DMS 273 (cell line): ENCODE results near the gene CDH23.

Experiments
- DNase-seq: peaks from one replicate; lab custom pipeline; 2025; ENCODE audit not compliant: unreplicated experiment; lab: John Stamatoyannopoulos, UW

Gene CDH23

DNA sequence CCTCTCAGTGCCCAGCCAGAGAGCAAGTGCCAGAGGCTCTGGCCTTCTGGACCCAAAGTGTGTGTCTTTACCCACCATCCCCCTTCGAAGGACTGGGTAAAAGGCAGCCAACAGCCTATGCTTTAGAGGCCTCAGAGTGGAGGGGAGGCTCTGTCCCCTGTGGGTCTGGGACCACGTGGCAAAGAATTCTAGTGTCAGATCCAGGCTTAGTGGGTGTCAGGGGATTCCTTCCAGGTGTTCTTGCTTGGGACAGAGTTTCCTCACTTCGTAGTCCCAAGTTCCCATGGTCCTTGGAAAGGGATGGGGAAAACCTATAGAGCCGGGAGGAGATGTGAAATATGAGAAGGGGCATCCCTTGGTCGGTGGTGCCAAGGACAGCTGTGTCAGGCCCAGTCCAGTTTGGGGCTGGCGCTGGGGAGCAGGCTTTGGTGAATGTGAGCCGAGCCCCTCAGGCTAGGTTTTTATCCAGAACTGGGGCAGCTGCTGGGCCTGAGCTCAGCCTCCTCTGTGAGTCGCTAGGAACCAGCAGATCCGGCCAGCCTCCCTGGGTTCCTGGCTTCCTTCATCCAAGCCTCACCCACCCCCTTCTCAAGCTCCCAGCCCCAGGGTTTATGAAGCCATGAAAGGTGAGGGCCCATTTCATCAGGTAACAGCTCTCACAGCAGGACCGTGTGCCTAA, 251.7 kb downstream of the CDH23 start:
- peak; percentile 47 for DNase-seq

DNA sequence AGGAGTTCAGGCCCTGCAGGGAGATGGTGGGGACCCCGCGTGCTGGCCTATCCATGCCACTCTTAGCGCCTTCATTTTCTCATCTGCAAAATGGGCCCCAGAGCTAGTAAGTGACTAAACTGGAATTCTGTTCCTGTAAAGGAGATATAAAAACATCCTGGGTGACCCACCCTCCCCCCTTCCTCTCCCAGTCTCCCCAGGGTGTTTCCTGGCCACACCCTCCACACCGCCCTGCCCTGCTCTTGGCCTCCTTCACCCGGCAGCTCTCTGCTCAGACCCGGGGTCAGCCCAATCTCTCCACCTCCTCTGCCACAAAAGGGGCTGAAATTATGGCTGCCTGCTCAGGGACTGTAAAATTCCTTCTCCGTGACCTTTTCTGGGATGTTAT, 252.2 kb downstream of the CDH23 start:
- no peak for DNase-seq

GRCh38 chr10:71649631-71650030, 252.9 kb downstream of the CDH23 start:
- DNase-seq = no peak

DNA sequence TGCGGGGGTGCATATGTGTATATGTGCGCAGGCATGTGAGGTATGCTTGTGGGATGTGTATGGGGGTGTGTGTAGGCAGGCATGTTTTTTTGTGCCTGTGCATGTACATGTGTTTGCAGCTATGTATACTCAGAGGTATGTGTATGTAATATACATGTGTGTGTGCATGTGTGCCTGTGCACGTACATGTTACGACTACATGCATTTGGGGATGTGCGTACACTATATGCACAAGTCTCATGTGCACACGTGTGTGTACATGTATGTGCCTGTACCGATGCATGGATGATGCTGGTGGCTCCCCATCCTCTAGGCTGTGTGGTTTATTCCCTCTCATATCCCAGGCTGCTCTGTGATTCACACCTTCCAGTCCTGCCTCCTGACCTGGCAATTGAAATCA, 253.7 kb downstream of the CDH23 start:
- no peak for DNase-seq

DNA sequence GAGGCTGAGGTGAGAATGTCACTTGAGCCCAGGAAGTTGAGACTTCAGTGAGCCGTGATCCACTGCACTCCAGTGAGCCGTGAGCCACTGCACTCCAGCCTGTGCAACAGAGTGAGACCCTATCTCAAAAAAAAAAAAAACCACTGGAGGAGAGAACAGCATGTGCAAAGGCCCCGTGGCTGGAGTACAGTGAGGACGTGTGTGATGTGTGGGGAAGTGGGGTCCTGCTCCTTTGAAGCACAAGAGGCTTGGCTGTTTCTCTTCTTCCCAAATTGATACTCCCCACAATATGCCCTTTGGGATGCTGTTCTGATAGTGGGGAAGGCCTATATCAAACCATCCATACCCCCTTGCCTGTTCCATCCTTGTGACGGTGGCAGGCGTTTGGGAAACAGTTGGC, 254.7 kb downstream of the CDH23 start:
- DNase-seq = no peak

DNA sequence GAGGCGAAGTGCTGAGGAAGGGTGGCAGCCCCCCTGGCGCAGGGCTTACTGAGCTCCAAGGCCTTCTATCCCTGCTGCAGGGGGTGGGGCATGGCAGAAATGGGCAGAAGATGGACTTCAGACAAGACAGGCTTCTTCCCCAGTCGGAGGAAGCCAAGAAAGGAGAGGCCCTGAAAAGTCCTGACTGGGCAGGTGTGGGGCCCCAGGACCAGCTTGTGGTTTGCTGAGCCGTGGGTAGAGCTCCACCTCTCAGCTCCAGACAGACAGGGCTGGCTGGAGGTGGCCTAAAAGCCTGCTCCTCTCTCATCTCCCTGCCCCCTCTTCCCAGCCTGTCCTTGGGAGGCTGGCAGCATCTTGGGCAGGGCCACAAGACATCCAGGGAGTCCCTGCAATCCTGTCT, 255.2 kb downstream of the CDH23 start:
- no peak for DNase-seq

DNA sequence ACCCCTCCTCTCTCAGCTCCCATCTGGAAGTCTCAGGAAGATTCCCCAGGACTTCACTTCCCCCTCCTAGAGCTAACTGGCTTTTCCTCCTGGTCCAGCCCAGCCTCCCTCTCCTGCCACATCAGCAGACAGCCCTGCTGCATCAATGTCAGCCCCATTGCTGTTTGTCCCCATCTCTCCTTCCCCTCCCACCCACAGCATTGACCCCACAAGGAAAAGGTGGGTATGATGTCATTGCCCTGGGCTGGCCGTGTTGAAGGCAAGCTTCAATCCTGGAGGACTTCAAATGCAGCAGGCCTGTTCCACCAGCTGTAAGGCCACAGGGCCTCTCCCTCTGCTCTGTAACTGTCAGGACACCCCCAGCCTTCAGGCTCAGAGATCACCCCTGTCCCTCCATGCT, 256.3 kb downstream of the CDH23 start:
- DNase-seq = no peak

- DNase-seq = no peak
These were observed 259.5 kb downstream of the CDH23 start for GRCh38 chr10:71656220-71656619.

GRCh38 chr10:71657604-71658466, 261.1 kb downstream of the CDH23 start:
- DNase-seq = no peak

GRCh38 chr10:71658467-71658745, 261.7 kb downstream of the CDH23 start:
- DNase-seq = no peak

DNA sequence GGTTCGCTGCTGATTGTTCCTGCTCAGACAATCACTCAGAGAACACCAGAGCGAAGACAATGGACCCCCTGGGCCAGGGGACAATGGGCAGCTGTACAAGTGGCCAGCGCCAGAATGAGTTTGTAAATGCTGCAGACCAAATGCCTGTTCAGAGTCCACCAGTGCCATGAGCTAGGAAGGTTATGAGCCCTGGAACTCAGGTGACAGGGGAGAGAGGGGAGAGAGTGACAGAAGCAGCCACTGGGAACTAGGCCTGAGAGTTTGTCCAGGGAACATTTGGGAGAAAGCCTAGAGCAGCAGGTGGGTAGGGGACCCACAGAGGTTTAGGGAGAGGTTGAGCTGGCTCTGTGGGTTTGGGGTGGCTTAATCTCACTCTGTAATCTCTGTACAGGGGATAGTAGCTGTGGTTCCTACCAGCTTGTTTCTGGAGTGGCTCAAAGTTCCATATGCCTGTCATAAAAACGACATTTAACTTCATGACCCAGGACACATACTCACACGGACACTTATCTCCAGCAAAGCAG, 262.5 kb downstream of the CDH23 start:
- no peak for DNase-seq

DNA sequence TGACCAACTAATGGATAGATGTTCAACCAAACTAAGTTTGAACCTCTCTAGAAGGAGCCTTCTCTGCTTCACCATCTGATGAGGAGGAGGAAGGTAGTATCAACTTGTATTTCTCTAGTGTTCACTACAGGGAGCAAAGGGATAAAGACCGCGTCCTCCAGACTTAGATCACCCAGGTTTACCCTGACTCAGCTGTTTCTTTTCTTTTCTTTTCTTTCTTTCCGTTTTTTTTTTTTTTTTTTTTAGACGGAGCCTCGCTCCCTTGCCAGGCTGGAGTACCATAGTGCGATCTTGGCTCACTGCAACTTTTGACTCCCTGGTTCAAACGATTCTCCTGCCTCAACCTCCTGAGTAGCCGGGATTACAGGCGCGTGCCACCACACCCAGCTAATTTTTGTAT, 263.0 kb downstream of the CDH23 start:
- DNase-seq = no peak

- DNase-seq = no peak
These were observed 263.6 kb downstream of the CDH23 start for GRCh38 chr10:71660313-71660712.

- DNase-seq = no peak
These were observed 264.4 kb downstream of the CDH23 start for GRCh38 chr10:71661060-71661622.

DNA sequence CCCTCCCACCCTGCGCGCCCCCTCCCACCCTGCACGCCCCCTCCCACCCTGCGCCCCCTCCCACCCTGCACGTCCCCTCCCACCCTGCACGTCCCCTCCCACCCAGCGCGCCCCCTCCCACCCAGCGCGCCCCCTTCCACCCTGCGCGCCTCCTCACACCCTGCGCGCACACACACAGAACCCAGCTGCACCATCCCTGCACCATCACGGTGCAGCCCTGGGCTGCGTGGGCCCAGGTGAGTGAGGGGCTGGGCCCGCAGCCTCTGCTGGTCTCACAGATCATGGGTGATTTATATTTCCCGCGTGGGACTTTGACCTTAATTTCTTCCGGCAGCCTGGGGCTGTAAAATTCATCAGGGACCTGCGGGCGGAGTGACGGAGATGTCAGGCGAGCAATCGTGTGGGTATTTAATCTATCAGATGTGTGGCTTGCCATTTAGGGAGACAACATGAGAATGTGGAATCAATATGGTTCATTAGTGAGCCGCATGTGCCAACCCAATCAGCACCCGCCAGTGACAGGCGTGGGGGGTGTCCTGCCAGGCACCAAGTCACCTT, 265.1 kb downstream of the CDH23 start:
- DNase-seq = no peak

DNA sequence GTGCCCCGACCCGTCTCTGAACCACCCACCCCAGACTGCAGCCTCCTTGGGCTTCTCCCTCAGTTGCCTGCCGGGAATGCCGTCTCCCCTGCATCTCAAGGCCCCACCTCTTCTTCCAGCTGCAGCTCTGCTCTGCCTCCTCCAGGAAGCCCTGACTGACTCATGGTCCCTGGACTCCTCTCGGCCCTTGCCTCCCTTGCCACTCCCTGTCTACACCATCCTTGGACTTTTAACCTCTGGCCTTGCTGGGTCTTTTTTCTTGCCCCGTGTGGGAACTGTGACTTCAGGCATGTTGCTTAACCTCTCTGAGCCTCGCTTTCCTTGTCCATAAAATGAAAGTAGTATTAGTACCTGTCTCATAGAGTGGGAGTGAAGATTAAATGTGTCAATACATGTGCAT, 266.6 kb downstream of the CDH23 start:
- no peak for DNase-seq

- no peak for DNase-seq
These were observed 267.9 kb downstream of the CDH23 start for GRCh38 chr10:71664585-71664984.

DNA sequence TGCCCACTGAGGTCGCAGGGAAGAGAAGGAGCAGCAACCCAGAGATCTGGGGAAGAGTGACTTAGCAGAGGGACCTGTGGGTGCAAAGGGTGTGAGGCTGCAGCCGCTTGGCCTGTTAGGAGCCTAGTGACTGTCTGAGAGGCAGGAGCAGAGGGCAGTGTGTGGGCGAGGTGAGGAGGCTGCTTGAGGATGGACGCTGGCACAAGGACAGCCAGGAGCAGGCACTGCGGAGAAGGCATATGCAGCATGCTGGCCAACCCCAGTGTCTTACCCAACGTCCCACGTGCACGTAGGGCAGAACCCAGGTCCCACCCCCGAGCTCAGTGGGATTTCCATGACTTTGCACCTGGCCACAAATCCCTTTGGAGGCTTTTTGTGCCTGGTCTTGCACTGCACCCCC, 268.7 kb downstream of the CDH23 start:
- DNase-seq = no peak

DNA sequence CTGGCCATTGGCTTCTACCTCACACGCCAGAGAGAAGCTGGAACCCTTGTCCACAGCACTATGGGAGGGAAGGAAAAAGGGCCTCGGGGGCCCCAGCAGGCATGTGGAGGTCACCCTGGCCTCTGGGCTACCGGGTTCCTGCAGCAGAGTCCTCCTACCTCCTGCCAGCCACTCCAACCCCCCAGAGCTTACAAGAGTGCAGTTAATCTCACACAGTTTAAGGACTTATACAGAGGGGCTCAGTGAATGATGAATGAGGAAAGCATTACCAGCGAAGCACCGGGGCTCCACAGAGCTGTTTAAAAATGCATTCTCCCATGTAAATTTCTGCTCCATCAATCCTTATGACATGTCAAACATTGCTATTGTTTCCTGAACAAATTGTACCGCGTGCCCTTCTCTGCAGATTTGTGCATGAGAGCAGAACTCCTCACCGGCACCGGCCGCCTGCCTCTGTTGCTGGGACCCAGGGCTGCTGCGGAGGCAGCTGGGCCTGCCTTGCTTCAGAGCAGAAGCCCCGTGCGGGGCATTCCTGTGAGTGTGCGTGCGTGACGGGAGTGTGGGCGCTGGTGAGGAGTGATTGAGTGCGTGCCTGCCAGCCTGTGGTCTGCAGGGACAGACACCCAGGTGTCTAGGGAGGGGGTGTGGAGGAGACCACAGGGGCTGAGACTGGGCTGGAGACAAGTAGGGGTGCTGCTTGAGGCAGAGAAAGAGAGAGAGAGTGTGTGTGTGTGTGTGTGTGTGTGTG, 270.1 kb downstream of the CDH23 start:
- DNase-seq = no peak

GRCh38 chr10:71667387-71667752, 270.6 kb downstream of the CDH23 start:
- no peak for DNase-seq
